Adrenal gland (tissue), 5 donors: ENCODE results near the gene GANC.

Source experiments
- CTCF ChIP-seq, 6 experiments: fragments of 450-650 bp in 4 of 6; fragments of 200-600 bp in 2 of 6; sonication (generic) in 1 of 6; IDR thresholded peaks; 1 replicate in 5 of 6; 2 replicates in 1 of 6; pipeline versions ENCODE4 v1.5.1 to v1.8.0; 2016 to 2021; ENCODE audit warnings: antibody characterized with exemption in 6 of 6, mild to moderate bottlenecking in 2 of 6, moderate library complexity in 1 of 6
- POLR2A ChIP-seq, 2 donors: fragments of 450-650 bp; IDR thresholded peaks; one replicate each; pipeline ENCODE4 v1.6.1; 2017; ENCODE audit warnings: antibody characterized with exemption in 2 of 2, mild to moderate bottlenecking in 2 of 2, moderate library complexity in 1 of 2
- donor health status: DM: no; HTN: no; CAD: no.

- no peak for TF ChIP-seq CTCF (IDR thresholded peaks at IDR 0.05)
- no peak for TF ChIP-seq POLR2A (IDR thresholded peaks at IDR 0.05)
Observed at GRCh38 chr15:42270551-42270950, 2.5 kb upstream of the GANC start.
